Lower leg skin (tissue), 4 donors: ENCODE measurements around the gene KLK1. TPM values are rescaled to one million over a fixed set of nuclear protein-coding genes. Genes with fewer than 3 reads are reported as not detected.

Experiments
- DNase-seq, 2 donors: peaks; one replicate each; pipeline ENCODE4 v3.0.0-alpha.2; 2019; ENCODE audit warnings: low spot score in 2 of 2
- H3K4me3 ChIP-seq: fragments of 200-600 bp; sonication (generic); 2 replicates; pipeline ENCODE4 v1.5.1; 2017; ENCODE audit warnings: mild to moderate bottlenecking, low read depth; ENCODE audit not compliant: poor library complexity, severe bottlenecking
- POLR2A ChIP-seq, 2 donors: fragments of 450-650 bp; IDR thresholded peaks; one replicate each; pipeline ENCODE4 v1.6.1; 2016 to 2017; ENCODE audit warnings: antibody characterized with exemption in 2 of 2, mild to moderate bottlenecking in 1 of 2, moderate library complexity in 1 of 2
- WGBS, 2 donors: methylation state at CpG; one replicate each; pipeline ENCODE4 v1.1.5; 2018; 5-methylcytosine and 5-hydroxymethylcytosine counted together
- intact Hi-C: fragments of 100-400 bp; cut with DNase I; formaldehyde crosslinking; loops from one replicate; pipeline ENCODE4 v1.15.0; 2023; ENCODE audit warnings: low total_unique reads
- total RNA-seq, 4 donors: library from RNA; depleted of rRNA; stranded (reverse); fragments of >200 nt; gene quantifications; one replicate each; pipeline ENCODE4 v1.1.0, GENCODE V29; 2016
- TF ChIP-seq, protein P1 (sequence below), 3 donors: fragments of 450-650 bp; IDR thresholded peaks; one replicate each; pipeline ENCODE4 v1.5.1; 2016; ENCODE audit warnings: antibody characterized with exemption in 3 of 3, mild to moderate bottlenecking in 3 of 3, moderate library complexity in 2 of 3

The KLK1 gene
- total RNA-seq, 4 donors from 2014 or later = 35.9 to 49.9 (median 46.6) TPM

DNA sequence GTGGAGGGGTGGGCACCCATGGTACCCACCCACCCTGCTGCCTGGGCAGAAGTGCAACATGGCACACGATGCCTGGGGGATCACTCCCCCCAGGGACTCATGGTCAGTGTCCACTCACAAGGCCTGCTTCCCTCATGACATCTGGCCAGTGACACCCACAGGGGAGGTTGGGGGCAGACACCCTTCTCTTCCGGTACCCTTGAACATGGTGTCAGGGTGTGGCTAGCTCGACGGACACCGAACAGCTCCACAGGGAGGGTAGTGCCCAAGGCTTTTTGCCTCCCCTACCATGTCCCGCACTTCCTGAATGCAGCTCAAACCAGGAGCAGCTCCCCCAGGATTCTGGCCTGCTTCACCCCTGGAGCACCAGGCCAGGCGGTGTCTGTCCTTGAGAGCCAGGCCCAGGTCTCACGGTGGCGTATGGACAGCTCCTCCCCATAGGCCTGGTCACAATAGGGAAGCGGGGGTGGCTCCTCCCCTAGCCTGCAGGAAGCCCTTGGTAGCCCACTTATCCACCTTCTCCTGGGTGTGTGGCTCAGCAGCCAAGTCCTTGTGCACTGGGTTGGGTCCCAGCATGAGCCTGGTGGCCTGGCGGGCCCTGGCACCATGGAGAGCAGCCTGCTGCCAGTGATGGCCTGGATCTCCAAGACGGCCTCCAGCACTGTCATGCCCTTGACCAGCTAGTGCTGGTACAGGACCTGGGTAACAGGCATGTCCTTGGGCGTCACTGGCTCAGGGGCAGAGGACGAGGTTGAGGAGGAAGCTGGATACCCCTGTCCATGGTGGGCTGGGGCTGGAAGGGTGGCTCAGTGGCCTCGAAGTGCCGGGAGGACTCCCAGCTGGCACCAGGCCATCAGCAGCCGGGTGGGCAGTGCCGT, 25.6 kb downstream of the KLK1 start:
- no peak overlapping the region for H3K4me3 ChIP-seq
- intact Hi-C loops = loop anchor here (10.0 kb wide), 1 partner anchor 117 kb away; the partner anchor contains the start of gene KLK4
- TF ChIP-seq, protein P1, sequence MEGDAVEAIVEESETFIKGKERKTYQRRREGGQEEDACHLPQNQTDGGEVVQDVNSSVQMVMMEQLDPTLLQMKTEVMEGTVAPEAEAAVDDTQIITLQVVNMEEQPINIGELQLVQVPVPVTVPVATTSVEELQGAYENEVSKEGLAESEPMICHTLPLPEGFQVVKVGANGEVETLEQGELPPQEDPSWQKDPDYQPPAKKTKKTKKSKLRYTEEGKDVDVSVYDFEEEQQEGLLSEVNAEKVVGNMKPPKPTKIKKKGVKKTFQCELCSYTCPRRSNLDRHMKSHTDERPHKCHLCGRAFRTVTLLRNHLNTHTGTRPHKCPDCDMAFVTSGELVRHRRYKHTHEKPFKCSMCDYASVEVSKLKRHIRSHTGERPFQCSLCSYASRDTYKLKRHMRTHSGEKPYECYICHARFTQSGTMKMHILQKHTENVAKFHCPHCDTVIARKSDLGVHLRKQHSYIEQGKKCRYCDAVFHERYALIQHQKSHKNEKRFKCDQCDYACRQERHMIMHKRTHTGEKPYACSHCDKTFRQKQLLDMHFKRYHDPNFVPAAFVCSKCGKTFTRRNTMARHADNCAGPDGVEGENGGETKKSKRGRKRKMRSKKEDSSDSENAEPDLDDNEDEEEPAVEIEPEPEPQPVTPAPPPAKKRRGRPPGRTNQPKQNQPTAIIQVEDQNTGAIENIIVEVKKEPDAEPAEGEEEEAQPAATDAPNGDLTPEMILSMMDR (IDR thresholded peaks at IDR 0.05) = no peak
- TF ChIP-seq POLR2A (IDR thresholded peaks at IDR 0.05) = no peak
- WGBS, 2 donors = 74 to 82% methylated on average over 14 to 15 of the region's 18 CpGs
- DNase-seq = no peak

DNA sequence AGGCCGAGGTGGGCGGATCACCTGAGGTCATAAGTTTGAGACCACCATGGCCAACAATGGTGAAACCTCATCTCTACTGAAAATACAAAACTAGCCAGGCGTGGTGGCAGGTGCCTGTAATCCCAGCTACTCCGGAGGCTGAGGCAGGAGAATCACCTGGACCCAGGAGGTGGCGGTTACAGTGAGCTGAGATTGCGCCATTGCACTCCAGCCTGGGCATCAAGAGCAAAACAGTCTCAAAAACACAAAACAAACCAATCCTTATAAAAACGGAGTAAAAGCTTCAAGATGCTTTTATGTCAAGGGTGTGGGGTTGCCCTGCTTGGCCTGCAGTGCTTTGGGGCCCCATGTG, 26.2 kb downstream of the KLK1 start:
- intact Hi-C loops = loop anchor here (10.0 kb wide), 1 partner anchor 117 kb away; the partner anchor contains the start of gene KLK4
- TF ChIP-seq, protein P1 (IDR thresholded peaks at IDR 0.05) = no peak
- no peak for TF ChIP-seq POLR2A (IDR thresholded peaks at IDR 0.05)
- DNase-seq = no peak
- WGBS, 2 donors = 84 to 92% methylated on average over 7 of the region's 7 CpGs
- no peak overlapping the region for H3K4me3 ChIP-seq

DNA sequence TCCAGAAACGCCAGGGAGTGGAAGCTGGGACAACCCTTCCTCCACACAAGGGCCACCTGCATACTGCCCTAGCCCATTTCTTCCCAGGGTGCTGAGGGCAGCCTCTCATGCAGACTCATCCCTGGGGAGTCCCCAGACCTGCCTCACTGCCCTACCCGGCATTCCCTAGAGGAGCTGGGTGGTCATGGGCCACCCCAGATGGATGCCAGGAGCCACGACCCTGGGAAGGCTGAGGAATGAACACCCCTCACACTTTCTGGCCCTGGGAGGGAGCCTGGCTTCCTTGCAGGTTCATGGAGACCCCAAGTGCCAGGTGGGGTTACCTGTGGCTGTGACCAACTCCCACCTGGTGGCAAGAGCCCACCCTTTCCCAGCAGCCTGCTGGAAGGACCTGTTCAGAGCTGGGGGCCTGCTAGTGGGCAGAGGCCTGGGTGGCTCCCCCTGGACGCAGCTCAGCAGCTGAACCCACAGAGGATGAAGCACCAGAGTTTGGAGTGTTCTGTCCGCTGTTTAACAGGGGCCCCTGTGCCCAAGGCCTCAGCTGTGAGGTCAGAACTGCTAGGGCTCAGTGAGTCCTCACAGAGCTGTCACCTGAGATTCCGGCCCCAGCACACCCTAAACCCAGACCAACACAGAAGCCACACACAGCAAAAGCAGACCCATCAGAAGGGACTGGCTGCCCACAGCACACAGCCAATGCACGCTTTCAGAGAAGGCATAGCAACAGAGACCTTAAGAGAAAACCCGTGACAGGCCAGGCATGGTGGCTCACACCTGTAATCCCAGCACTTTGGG, 26.8 kb downstream of the KLK1 start:
- TF ChIP-seq POLR2A (IDR thresholded peaks at IDR 0.05) = no peak
- TF ChIP-seq, protein P1 (IDR thresholded peaks at IDR 0.05) = no peak
- WGBS, 2 donors = 88 to 91% methylated on average over 8 of the region's 8 CpGs
- DNase-seq = no peak
- intact Hi-C loops = loop anchor here (10.0 kb wide), 1 partner anchor 118 kb away; the partner anchor contains the start of gene KLK4
- H3K4me3 ChIP-seq = no peak overlapping the region

DNA sequence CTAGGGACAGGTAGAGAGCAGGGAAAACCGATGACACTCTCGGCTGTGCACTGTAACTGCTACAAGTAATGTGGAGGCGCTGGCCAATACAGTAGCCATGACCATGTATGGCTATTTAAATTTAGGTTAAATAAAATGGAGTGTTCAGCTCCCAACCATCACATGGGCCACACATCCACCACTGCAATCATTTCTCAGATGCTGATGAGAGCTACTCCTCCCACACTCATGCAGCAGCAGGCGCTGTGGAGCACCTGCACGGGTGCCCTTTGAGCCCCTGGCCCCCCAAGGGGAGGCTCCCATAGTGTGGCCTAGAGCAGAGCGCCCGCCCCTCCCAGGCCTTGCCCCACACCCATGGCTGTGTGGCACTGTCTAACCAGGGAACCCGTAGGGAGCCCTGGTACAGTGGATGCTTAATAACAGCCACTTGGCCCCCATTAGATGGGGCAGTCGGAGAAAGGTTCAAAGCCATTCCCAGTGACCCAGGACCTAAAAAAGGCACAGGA, 27.4 kb downstream of the KLK1 start:
- no peak for TF ChIP-seq POLR2A (IDR thresholded peaks at IDR 0.05)
- TF ChIP-seq, protein P1 (IDR thresholded peaks at IDR 0.05) = no peak
- H3K4me3 ChIP-seq = no peak overlapping the region
- DNase-seq = no peak
- intact Hi-C loops = loop anchor here (10.0 kb wide), 1 partner anchor 119 kb away; the partner anchor contains the start of gene KLK4
- WGBS, 2 donors = 81 to 88% methylated on average over 9 of the region's 9 CpGs

DNA sequence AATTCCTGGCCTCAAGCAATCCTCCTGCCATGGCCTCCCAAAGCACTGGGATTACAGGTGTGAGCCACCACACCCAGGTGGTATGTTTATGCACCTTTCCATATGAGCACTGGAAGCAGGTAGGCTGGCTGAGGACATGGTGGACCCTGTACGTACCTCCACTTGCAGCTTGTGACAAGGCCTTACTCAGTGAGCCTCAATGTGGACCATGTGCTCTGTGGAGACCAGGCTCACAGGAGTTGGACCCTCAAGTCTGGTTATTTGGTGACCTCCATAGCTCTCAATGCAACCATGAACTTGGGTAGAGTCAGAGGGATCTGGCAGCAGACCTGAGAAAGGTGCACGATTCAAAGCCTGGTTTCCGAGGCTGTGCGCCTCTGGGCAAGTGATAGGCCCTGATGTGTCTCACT, 27.9 kb downstream of the KLK1 start:
- TF ChIP-seq POLR2A (IDR thresholded peaks at IDR 0.05) = no peak
- TF ChIP-seq, protein P1 (IDR thresholded peaks at IDR 0.05) = no peak
- 42 to 76% methylated on average over 4 of the region's 4 CpGs for WGBS, 2 donors
- no peak overlapping the region for H3K4me3 ChIP-seq
- DNase-seq = no peak
- intact Hi-C loops = loop anchor here (10.0 kb wide), 1 partner anchor 119 kb away; the partner anchor contains the start of gene KLK4
